ACC112 (cell line): ENCODE results near the gene FAM117B.
"Not testable (repeated sequence)": the region's sequence is repeated elsewhere in the genome, so short reads cannot be mapped to it uniquely, and the experiment has no call there.

Experiments used
- H2AFZ ChIP-seq: fragments of 200-600 bp; sonication (generic); one replicate; pipeline ENCODE4 v1.6.0; 2017; ENCODE audit warnings: antibody characterized with exemption, low read length; ENCODE audit not compliant: unreplicated experiment
- H3K27ac ChIP-seq: fragments of 200-600 bp; sonication (generic); 2 replicates; pipeline ENCODE4 v1.5.1; 2014; ENCODE audit warnings: low read depth, mild to moderate bottlenecking, antibody characterized with exemption, low read length, moderate library complexity
- H3K27me3 ChIP-seq: fragments of 200-600 bp; sonication (generic); 2 replicates; pipeline ENCODE4 v1.6.1; 2014; ENCODE audit warnings: mild to moderate bottlenecking, antibody characterized with exemption, low read length, moderate library complexity, mixed read lengths; ENCODE audit not compliant: insufficient read depth
- H3K36me3 ChIP-seq: fragments of 200-600 bp; sonication (generic); 2 replicates; pipeline ENCODE4 v1.6.1; 2016; ENCODE audit warnings: mild to moderate bottlenecking, antibody characterized with exemption, low read length, moderate library complexity, mixed read lengths; ENCODE audit not compliant: insufficient read depth
- H3K4me1 ChIP-seq: fragments of 200-600 bp; sonication (generic); one replicate; pipeline ENCODE4 v1.6.1; 2016; ENCODE audit warnings: low read length, mixed read lengths; ENCODE audit not compliant: insufficient read depth, unreplicated experiment, control insufficient read depth
- H3K4me3 ChIP-seq: fragments of 200-600 bp; sonication (generic); 2 replicates; pipeline ENCODE4 v1.5.1; 2014; ENCODE audit warnings: mild to moderate bottlenecking, low read depth, low read length
- H3K79me2 ChIP-seq: fragments of 200-600 bp; sonication (generic); one replicate; pipeline ENCODE4 v1.6.0; 2016; ENCODE audit warnings: low read length; ENCODE audit not compliant: control insufficient read depth, unreplicated experiment, insufficient read depth

FAM117B gene

GRCh38 chr2:202639231-202639630 is 4.5 kb downstream of the FAM117B start:
- Histone ChIP-seq H3K36me3 (no peaks in the 10 kb centered on the region), H3K79me2 (no peaks in the 10 kb centered on the region)

GRCh38 chr2:202642567-202642966 is 7.8 kb downstream of the FAM117B start:
- H3K27ac ChIP-seq: no peak overlapping the region
- no peak overlapping the region for H2AFZ ChIP-seq
- H3K4me1 ChIP-seq: peaks cover 3% of the 10 kb centered on the region
- no peaks in the 10 kb centered on the region for H3K79me2 ChIP-seq
- H3K36me3 ChIP-seq: no peaks in the 10 kb centered on the region
- no peaks in the 10 kb centered on the region for H3K27me3 ChIP-seq
- H3K4me3 ChIP-seq: no peak overlapping the region

More at GRCh38 chr2:202639231-202639630, 4.5 kb downstream of the FAM117B start:
- no peak overlapping the region for H3K4me3 ChIP-seq
- no peaks in the 10 kb centered on the region for H3K27me3 ChIP-seq
- H3K4me1 ChIP-seq: peaks cover 6% of the 10 kb centered on the region
- no peak overlapping the region for H2AFZ ChIP-seq
- H3K27ac ChIP-seq: no peak overlapping the region

- Histone ChIP-seq H3K4me3 (no peak overlapping the region), H3K27me3 (no peaks in the 10 kb centered on the region), H2AFZ (no peak overlapping the region), H3K4me1 (no peaks in the 10 kb centered on the region), H3K79me2 (no peaks in the 10 kb centered on the region), H3K27ac (no peak overlapping the region), H3K36me3 (no peaks in the 10 kb centered on the region)
Observed at GRCh38 chr2:202643012-202643858, 8.5 kb downstream of the FAM117B start.

GRCh38 chr2:202652119-202652518 is 17.4 kb downstream of the FAM117B start:
- no peak overlapping the region for H3K4me3 ChIP-seq
- no peaks in the 10 kb centered on the region for H3K27me3 ChIP-seq
- no peak overlapping the region for H3K27ac ChIP-seq
- H3K36me3 ChIP-seq: no peaks in the 10 kb centered on the region
- no peaks in the 10 kb centered on the region for H3K79me2 ChIP-seq
- H2AFZ ChIP-seq: no peak overlapping the region
- peaks cover 10% of the 10 kb centered on the region for H3K4me1 ChIP-seq

- Histone ChIP-seq H3K4me1 (peaks cover 10% of the 10 kb centered on the region), H3K79me2 (no peaks in the 10 kb centered on the region), H3K27ac (no peak overlapping the region), H3K36me3 (no peaks in the 10 kb centered on the region), H2AFZ (no peak overlapping the region), H3K27me3 (no peaks in the 10 kb centered on the region), H3K4me3 (no peak overlapping the region)
Observed at GRCh38 chr2:202653890-202654289, 19.1 kb downstream of the FAM117B start.

GRCh38 chr2:202657876-202658275 is 23.1 kb downstream of the FAM117B start:
- no peaks in the 10 kb centered on the region for H3K27me3 ChIP-seq
- H3K27ac ChIP-seq: no peak overlapping the region
- no peak overlapping the region for H2AFZ ChIP-seq
- no peak overlapping the region for H3K4me3 ChIP-seq
- H3K79me2 ChIP-seq: no peaks in the 10 kb centered on the region
- H3K36me3 ChIP-seq: no peaks in the 10 kb centered on the region
- H3K4me1 ChIP-seq: peaks cover 10% of the 10 kb centered on the region

GRCh38 chr2:202660796-202661195 is 26.0 kb downstream of the FAM117B start:
- no peak overlapping the region for H3K4me3 ChIP-seq
- no peak overlapping the region for H2AFZ ChIP-seq
- H3K27ac ChIP-seq: no peak overlapping the region
- peaks cover 8% of the 10 kb centered on the region for H3K4me1 ChIP-seq
- no peaks in the 10 kb centered on the region for H3K36me3 ChIP-seq
- no peaks in the 10 kb centered on the region for H3K79me2 ChIP-seq
- H3K27me3 ChIP-seq: no peaks in the 10 kb centered on the region

GRCh38 chr2:202669841-202670240 is 35.1 kb downstream of the FAM117B start:
- Histone ChIP-seq H3K79me2 (no peaks in the 10 kb centered on the region), H3K27me3 (no peaks in the 10 kb centered on the region), H3K4me1 (peaks cover 14% of the 10 kb centered on the region), H3K36me3 (no peaks in the 10 kb centered on the region), H2AFZ (peak overlapping the region; percentile 52), H3K27ac (peak overlapping the region; percentile 3), H3K4me3 (no peak overlapping the region; the same call in 1 of the 2 replicates)

- H3K79me2 ChIP-seq: no peaks in the 10 kb centered on the region
- H3K27me3 ChIP-seq: no peaks in the 10 kb centered on the region
- peaks cover 14% of the 10 kb centered on the region for H3K4me1 ChIP-seq
- H3K4me3 ChIP-seq: no peak overlapping the region
- H3K36me3 ChIP-seq: no peaks in the 10 kb centered on the region
- no peak overlapping the region for H2AFZ ChIP-seq
- no peak overlapping the region for H3K27ac ChIP-seq
Observed at GRCh38 chr2:202671317-202672035, 36.7 kb downstream of the FAM117B start.

- not testable (repeated sequence) for H3K4me3 ChIP-seq, H3K27me3 ChIP-seq, H3K27ac ChIP-seq, H2AFZ ChIP-seq, H3K4me1 ChIP-seq, H3K36me3 ChIP-seq, H3K79me2 ChIP-seq
Observed at GRCh38 chr2:202675097-202675496, 40.3 kb downstream of the FAM117B start.

- no peak overlapping the region for H2AFZ ChIP-seq
- no peaks in the 10 kb centered on the region for H3K27me3 ChIP-seq
- H3K27ac ChIP-seq: no peak overlapping the region
- H3K79me2 ChIP-seq: no peaks in the 10 kb centered on the region
- no peaks in the 10 kb centered on the region; the same call in 1 of the 2 replicates for H3K36me3 ChIP-seq
- no peaks in the 10 kb centered on the region for H3K4me1 ChIP-seq
- no peak overlapping the region for H3K4me3 ChIP-seq
Observed at GRCh38 chr2:202679980-202680379, 45.2 kb downstream of the FAM117B start.
